ENCODE data around the gene SYCP2L. TPM values are rescaled to one million over a fixed set of nuclear protein-coding genes. Genes with fewer than 3 reads are reported as not detected.

Gene SYCP2L
- total and polyA plus RNA-seq, 2 donors (not counting 1 experiment from before 2014, with no cell fraction given) = 0.19 TPM; not detected in 1

- H3K9me3 Mint-ChIP-seq (ENCODE audit: insufficient read depth) = no peaks in the 10 kb centered on the region
- 97% methylated on average over 5 of the region's 6 CpGs for WGBS (ENCODE audit: insufficient coverage)
- CTCF ChIA-PET = no interaction called here
- DNase-seq = no peak
- intact Hi-C loops (cut with micrococcal nuclease) = no loop called here
- ATAC-seq (ENCODE audit: low read depth) = no peak
- no peak overlapping the region for H3K4me2 ChIP-seq (replicated peaks; ENCODE audit: low read depth, low read length, poor library complexity, severe bottlenecking)
- no peaks in the 10 kb centered on the region for H3K27me3 ChIP-seq (replicated peaks in 1 of 4; ENCODE audit: control extremely low read depth in 1 of 4, control insufficient read depth in 3 of 4, insufficient read depth in 4 of 4, low read length in 3 of 4)
- H3K27ac Mint-ChIP-seq = no peak overlapping the region
- H3K9me3 ChIP-seq (ENCODE audit: control extremely low read depth in 1 of 3, control insufficient read depth in 2 of 3, insufficient read depth in 1 of 3, low read length in 2 of 3) = no peaks in the 10 kb centered on the region
- H4K20me1 ChIP-seq (ENCODE audit: control insufficient read depth, insufficient read depth, low read length, poor library complexity, severe bottlenecking) = no peaks in the 10 kb centered on the region
- no peaks in the 10 kb centered on the region for H3K4me1 ChIP-seq (ENCODE audit: control insufficient read depth in 2 of 2, insufficient read depth in 2 of 2, low read length in 2 of 2)
- no peak overlapping the region for H3K9ac ChIP-seq (ENCODE audit: low read length)
- H3K4me1 Mint-ChIP-seq = no peaks in the 10 kb centered on the region
- H3K27me3 Mint-ChIP-seq = peaks cover 14% of the 10 kb centered on the region
- no peak overlapping the region for H3K4me3 Mint-ChIP-seq
- H3K79me2 ChIP-seq (ENCODE audit: control insufficient read depth, insufficient read depth, low read length) = no peaks in the 10 kb centered on the region
- POLR2A ChIA-PET = no interaction called here
- no peak overlapping the region for H3K4me3 ChIP-seq (ENCODE audit: control extremely low read depth in 1 of 5, extremely low read depth in 1 of 5, insufficient read depth in 1 of 5, low read depth in 2 of 5, low read length in 4 of 5)
- H3K27ac ChIP-seq (ENCODE audit: low read length in 2 of 2) = no peak overlapping the region
- H3K36me3 ChIP-seq (replicated peaks in 1 of 2; ENCODE audit: control extremely low read depth in 1 of 2, control insufficient read depth in 1 of 2, extremely low read depth in 1 of 2, insufficient read depth in 2 of 2, low read length in 1 of 2) = no peaks in the 10 kb centered on the region
- TF ChIP-seq, protein P1, sequence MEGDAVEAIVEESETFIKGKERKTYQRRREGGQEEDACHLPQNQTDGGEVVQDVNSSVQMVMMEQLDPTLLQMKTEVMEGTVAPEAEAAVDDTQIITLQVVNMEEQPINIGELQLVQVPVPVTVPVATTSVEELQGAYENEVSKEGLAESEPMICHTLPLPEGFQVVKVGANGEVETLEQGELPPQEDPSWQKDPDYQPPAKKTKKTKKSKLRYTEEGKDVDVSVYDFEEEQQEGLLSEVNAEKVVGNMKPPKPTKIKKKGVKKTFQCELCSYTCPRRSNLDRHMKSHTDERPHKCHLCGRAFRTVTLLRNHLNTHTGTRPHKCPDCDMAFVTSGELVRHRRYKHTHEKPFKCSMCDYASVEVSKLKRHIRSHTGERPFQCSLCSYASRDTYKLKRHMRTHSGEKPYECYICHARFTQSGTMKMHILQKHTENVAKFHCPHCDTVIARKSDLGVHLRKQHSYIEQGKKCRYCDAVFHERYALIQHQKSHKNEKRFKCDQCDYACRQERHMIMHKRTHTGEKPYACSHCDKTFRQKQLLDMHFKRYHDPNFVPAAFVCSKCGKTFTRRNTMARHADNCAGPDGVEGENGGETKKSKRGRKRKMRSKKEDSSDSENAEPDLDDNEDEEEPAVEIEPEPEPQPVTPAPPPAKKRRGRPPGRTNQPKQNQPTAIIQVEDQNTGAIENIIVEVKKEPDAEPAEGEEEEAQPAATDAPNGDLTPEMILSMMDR (IDR thresholded peaks at IDR 0.05) = no peak
- TF ChIP-seq EZH2 (IDR thresholded peaks at IDR 0.05; ENCODE audit: borderline replicate concordance, insufficient read depth, low read depth, low read length, poor library complexity, severe bottlenecking) = no peak
- no peak overlapping the region for H2AFZ ChIP-seq (ENCODE audit: insufficient read depth, low read depth, low read length, poor library complexity, severe bottlenecking)
These were observed 89.7 kb downstream of the SYCP2L start for GRCh38 chr6:10976571-10976970.

DNA sequence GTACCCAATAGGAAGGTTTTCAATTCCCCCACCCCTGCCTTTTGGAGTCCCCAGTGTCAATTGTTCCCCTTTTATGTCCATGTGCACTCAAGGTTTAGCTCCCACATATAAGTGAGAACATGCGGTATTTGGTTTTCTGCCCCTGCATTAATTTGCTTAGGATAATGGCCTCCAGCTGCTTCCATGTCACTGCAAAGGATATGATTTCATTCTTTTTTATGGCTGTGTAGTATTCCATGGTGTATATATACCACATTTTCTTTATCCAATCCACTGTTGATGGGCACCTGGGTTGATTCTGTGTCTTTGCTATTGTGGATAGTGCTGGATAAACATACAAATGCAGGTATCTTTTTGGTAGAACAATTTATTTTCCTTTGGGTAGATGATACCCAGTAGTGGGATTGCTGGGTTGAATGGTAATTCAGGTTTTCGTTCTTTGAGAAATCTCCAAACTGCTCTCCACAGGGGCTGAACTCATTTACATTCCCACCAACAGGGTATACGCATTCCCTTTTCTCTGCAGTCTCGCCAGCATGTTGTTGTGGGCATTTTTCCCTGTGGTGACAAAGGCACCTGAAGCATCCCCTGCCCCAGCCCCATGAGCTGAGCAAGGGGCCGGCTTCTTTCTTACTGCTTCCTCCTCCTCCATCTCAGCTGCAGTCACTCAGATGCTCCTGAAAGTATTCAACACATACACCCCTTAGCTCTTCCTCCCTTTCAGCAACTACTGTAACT lies 90.5 kb downstream of the SYCP2L start:
- H3K9ac ChIP-seq (ENCODE audit: low read length) = no peak overlapping the region
- no peaks in the 10 kb centered on the region for H3K9me3 Mint-ChIP-seq (ENCODE audit: insufficient read depth)
- no peaks in the 10 kb centered on the region for H3K27me3 ChIP-seq (replicated peaks in 1 of 4; ENCODE audit: control extremely low read depth in 1 of 4, control insufficient read depth in 3 of 4, insufficient read depth in 4 of 4, low read length in 3 of 4)
- intact Hi-C loops (cut with micrococcal nuclease) = no loop called here
- no peak overlapping the region for H3K4me3 Mint-ChIP-seq
- 94% methylated on average over 3 of the region's 5 CpGs for WGBS (ENCODE audit: insufficient coverage)
- no peak overlapping the region for H2AFZ ChIP-seq (ENCODE audit: insufficient read depth, low read depth, low read length, poor library complexity, severe bottlenecking)
- CTCF ChIA-PET = no interaction called here
- no peaks in the 10 kb centered on the region for H3K79me2 ChIP-seq (ENCODE audit: control insufficient read depth, insufficient read depth, low read length)
- no peak overlapping the region for H3K4me3 ChIP-seq (ENCODE audit: control extremely low read depth in 1 of 5, extremely low read depth in 1 of 5, insufficient read depth in 1 of 5, low read depth in 2 of 5, low read length in 4 of 5)
- no peaks in the 10 kb centered on the region for H3K36me3 ChIP-seq (replicated peaks in 1 of 2; ENCODE audit: control extremely low read depth in 1 of 2, control insufficient read depth in 1 of 2, extremely low read depth in 1 of 2, insufficient read depth in 2 of 2, low read length in 1 of 2)
- no peaks in the 10 kb centered on the region for H3K4me1 Mint-ChIP-seq
- H3K9me3 ChIP-seq (ENCODE audit: control extremely low read depth in 1 of 3, control insufficient read depth in 2 of 3, insufficient read depth in 1 of 3, low read length in 2 of 3) = no peaks in the 10 kb centered on the region
- H3K27ac Mint-ChIP-seq = no peak overlapping the region
- POLR2A ChIA-PET = no interaction called here
- no peak overlapping the region for H3K4me2 ChIP-seq (replicated peaks; ENCODE audit: low read depth, low read length, poor library complexity, severe bottlenecking)
- DNase-seq (no peak), ATAC-seq (ENCODE audit: low read depth) (no peak)
- H4K20me1 ChIP-seq (ENCODE audit: control insufficient read depth, insufficient read depth, low read length, poor library complexity, severe bottlenecking) = no peaks in the 10 kb centered on the region
- no peak overlapping the region for H3K27ac ChIP-seq (ENCODE audit: low read length in 2 of 2)
- H3K4me1 ChIP-seq (ENCODE audit: control insufficient read depth in 2 of 2, insufficient read depth in 2 of 2, low read length in 2 of 2) = no peaks in the 10 kb centered on the region
- TF ChIP-seq, protein P1 (IDR thresholded peaks at IDR 0.05) = no peak
- no peak for TF ChIP-seq EZH2 (IDR thresholded peaks at IDR 0.05; ENCODE audit: borderline replicate concordance, insufficient read depth, low read depth, low read length, poor library complexity, severe bottlenecking)
- H3K27me3 Mint-ChIP-seq = peaks cover 19% of the 10 kb centered on the region

Measured in B cell (primary cell).